HT1080 (cell line): ENCODE measurements around the gene LTA. TPM values are rescaled to one million over a fixed set of nuclear protein-coding genes. Genes with fewer than 3 reads are reported as not detected.
"Not testable (repeated sequence)": the region's sequence is repeated elsewhere in the genome, so short reads cannot be mapped to it uniquely, and the experiment has no call there.

Source experiments
- DNase-seq: peaks from one replicate; pipeline ENCODE4 v3.0.0-alpha.2; 2015; ENCODE audit warnings: low read depth
- total RNA-seq: library from RNA; depleted of rRNA; stranded (reverse); fragments of >200 nt; shearing (Covaris generic); gene quantifications from 2 replicates; pipeline ENCODE4 v1.2.3, GENCODE V29; 2014

LTA gene
- total RNA-seq, 1 experiment from 2014 or later = not detected

- DNase-seq = no peak
Observed at GRCh38 chr6:31586599-31587281, 14.7 kb downstream of the LTA start.

GRCh38 chr6:31587791-31588777 lies 16.0 kb downstream of the LTA start:
- DNase-seq = no peak

GRCh38 chr6:31588871-31589650 lies 17.0 kb downstream of the LTA start:
- no peak for DNase-seq

- DNase-seq = not testable (repeated sequence)
Observed at GRCh38 chr6:31590691-31591090, 18.6 kb downstream of the LTA start.

- DNase-seq = no peak
Observed at GRCh38 chr6:31592396-31592771, 20.3 kb downstream of the LTA start.

- peak; percentile 48 for DNase-seq
Observed at GRCh38 chr6:31597006-31597405, 24.9 kb downstream of the LTA start.

GRCh38 chr6:31607317-31607716 lies 35.2 kb downstream of the LTA start:
- DNase-seq = no peak

- DNase-seq = no peak
Observed at GRCh38 chr6:31609519-31610406, 37.7 kb downstream of the LTA start.

GRCh38 chr6:31610968-31611367 lies 38.9 kb downstream of the LTA start:
- no peak for DNase-seq

- no peak for DNase-seq
Observed at GRCh38 chr6:31614075-31614619, 42.1 kb downstream of the LTA start.

- no peak for DNase-seq
Observed at GRCh38 chr6:31614684-31615578, 42.8 kb downstream of the LTA start, which contains the start of gene AIF1. Gene AIF1 (plus strand): TSS chr6:31615234. CDS start chr6:31615330, 96 bp downstream.

GRCh38 chr6:31615748-31616147 lies 43.7 kb downstream of the LTA start:
- DNase-seq = no peak

- no peak for DNase-seq
Observed at GRCh38 chr6:31617010-31617409, 44.9 kb downstream of the LTA start.

- peak; percentile 99 for DNase-seq
Observed at GRCh38 chr6:31619805-31620585, 47.9 kb downstream of the LTA start.

- peak; percentile 62 for DNase-seq
Observed at GRCh38 chr6:31620586-31621319, 48.7 kb downstream of the LTA start, which contains the start of gene PRRC2A. Gene PRRC2A (plus strand): TSS chr6:31620715. CDS start chr6:31622790, 2,075 bp downstream.

GRCh38 chr6:31621320-31621939 lies 49.3 kb downstream of the LTA start:
- DNase-seq = no peak

GRCh38 chr6:31621991-31622390 lies 49.9 kb downstream of the LTA start:
- DNase-seq = no peak
